ENCODE measurements around the gene SECTM1. TPM values are rescaled to one million over a fixed set of nuclear protein-coding genes. Genes with fewer than 3 reads are reported as not detected.

SECTM1 gene
- total and polyA plus RNA-seq, 4 experiments from 2014 or later, result 2.2 to 6.1 (median 4.8) TPM

- Mint-ChIP-seq H3K4me1 (peaks cover 18 to 33% (median 24%) of the 10 kb centered on the region in 4 donors), H3K27me3 (peaks cover 0 to 2% of the 10 kb centered on the region in 2 donors), H3K36me3 (peaks cover 0 to 4% of the 10 kb centered on the region in 2 donors), H3K4me3 (peak overlapping the region; percentile 96 to 100 (median 99)), H3K9me3 (no peaks in the 10 kb centered on the region), H3K27ac (peak overlapping the region; percentile 92 to 99 (median 98))
- CTCF ChIA-PET (ENCODE audit: partially characterized antibody), result no interaction called here
- peak; percentile 19 to 38 (median 35) for DNase-seq
- peaks cover 24% of the 10 kb centered on the region for H3K4me1 ChIP-seq (ENCODE audit: insufficient read depth, low read length)
- H3K36me3 ChIP-seq (ENCODE audit: insufficient read depth, low read length), result no peaks in the 10 kb centered on the region
- intact Hi-C loops (cut with micrococcal nuclease), result no loop called here
- H3K4me3 ChIP-seq (ENCODE audit: low read length in 2 of 2), result peak overlapping the region; percentile 58 to 73
- H3K9me3 ChIP-seq (ENCODE audit: control insufficient read depth in 1 of 2, low read length in 2 of 2), result no peaks in the 10 kb centered on the region
- H3K27ac ChIP-seq (ENCODE audit: low read depth, low read length), result peak overlapping the region; percentile 52
- POLR2A ChIA-PET (ENCODE audit: partially characterized antibody), result interaction anchor here (1.1 to 4.2 kb wide), 7 partner anchors 9 to 632 kb away, joined by 3 to 37 read pairs (median 6); partner anchors contain the start of genes CD7 and MRPL12
- no peaks in the 10 kb centered on the region for H3K27me3 ChIP-seq (ENCODE audit: insufficient read depth, low read length)
Measured at GRCh38 chr17:82334622-82335394, 1.2 kb upstream of the SECTM1 start.

GRCh38 chr17:82334204-82334621 is 647 bp upstream of the SECTM1 start:
- Mint-ChIP-seq H3K27ac (peak overlapping the region; percentile 35 to 99 (median 98)), H3K4me1 (peaks cover 18 to 33% (median 24%) of the 10 kb centered on the region in 4 donors), H3K27me3 (peaks cover 0 to 2% of the 10 kb centered on the region in 2 donors), H3K36me3 (peaks cover 0 to 4% of the 10 kb centered on the region in 2 donors), H3K9me3 (no peaks in the 10 kb centered on the region), H3K4me3 (peak overlapping the region; percentile 96 to 100 (median 99))
- H3K27me3 ChIP-seq (ENCODE audit: insufficient read depth, low read length), result no peaks in the 10 kb centered on the region
- H3K4me3 ChIP-seq (ENCODE audit: low read length in 2 of 2), result peak overlapping the region; percentile 58 to 73
- H3K36me3 ChIP-seq (ENCODE audit: insufficient read depth, low read length), result no peaks in the 10 kb centered on the region
- H3K4me1 ChIP-seq (ENCODE audit: insufficient read depth, low read length), result peaks cover 24% of the 10 kb centered on the region
- H3K27ac ChIP-seq (ENCODE audit: low read depth, low read length), result peak overlapping the region; percentile 52
- ChIA-PET CTCF (ENCODE audit: partially characterized antibody) (interaction anchor here (1.1 to 1.6 kb wide), 3 partner anchors 15 to 97 kb away, joined by 3 to 8 read pairs (median 4); no protein-coding TSS in a partner anchor), POLR2A (ENCODE audit: partially characterized antibody) (interaction anchor here (1.0 to 4.2 kb wide), 10 partner anchors 9 to 631 kb away, joined by 3 to 37 read pairs (median 4); partner anchors contain the start of genes CD7 and MRPL12)
- DNase-seq, result peak in 1 of 5 donors; percentile 36
- no peaks in the 10 kb centered on the region for H3K9me3 ChIP-seq (ENCODE audit: control insufficient read depth in 1 of 2, low read length in 2 of 2)
- intact Hi-C loops (cut with micrococcal nuclease), result no loop called here

GRCh38 chr17:82332669-82333278 is 792 bp downstream of the SECTM1 start:
- Mint-ChIP-seq H3K27ac (peak overlapping the region in 6 of 7 donors; percentile 63 to 94 (median 74)), H3K36me3 (peaks cover 0 to 4% of the 10 kb centered on the region in 2 donors), H3K4me3 (peak overlapping the region; percentile 86 to 91 (median 88)), H3K4me1 (peaks cover 13 to 26% (median 19%) of the 10 kb centered on the region in 4 donors), H3K27me3 (peaks cover 0 to 2% of the 10 kb centered on the region in 2 donors), H3K9me3 (no peaks in the 10 kb centered on the region)
- POLR2A ChIA-PET (ENCODE audit: partially characterized antibody), result interaction anchor here (0.9 to 4.2 kb wide), 8 partner anchors 11 to 126 kb away, joined by 3 to 37 read pairs (median 6); partner anchors contain the start of gene CD7
- H3K4me1 ChIP-seq (ENCODE audit: insufficient read depth, low read length), result peaks cover 24% of the 10 kb centered on the region
- H3K9me3 ChIP-seq (ENCODE audit: control insufficient read depth in 1 of 2, low read length in 2 of 2), result no peaks in the 10 kb centered on the region
- H3K4me3 ChIP-seq (ENCODE audit: low read length in 2 of 2), result peak overlapping the region in 1 of 2 donors; percentile 54
- H3K27me3 ChIP-seq (ENCODE audit: insufficient read depth, low read length), result no peaks in the 10 kb centered on the region
- no peak overlapping the region for H3K27ac ChIP-seq (ENCODE audit: low read depth, low read length)
- intact Hi-C loops (cut with micrococcal nuclease), result no loop called here
- no peaks in the 10 kb centered on the region for H3K36me3 ChIP-seq (ENCODE audit: insufficient read depth, low read length)
- DNase-seq, result peak in 3 of 5 donors; percentile 20 to 41 (median 26)
- CTCF ChIA-PET (ENCODE audit: partially characterized antibody), result interaction anchor here (1.1 to 1.6 kb wide), 4 partner anchors 11 to 96 kb away, joined by 3 to 8 read pairs (median 4); no protein-coding TSS in a partner anchor

- H3K27me3 ChIP-seq (ENCODE audit: insufficient read depth, low read length), result no peaks in the 10 kb centered on the region
- peaks cover 0 to 2% of the 10 kb centered on the region in 2 donors for H3K27me3 Mint-ChIP-seq
- DNase-seq, result no peak
- no peak overlapping the region for H3K4me3 ChIP-seq (ENCODE audit: low read length in 2 of 2)
- H3K4me3 Mint-ChIP-seq, result peak overlapping the region in 2 of 8 donors; percentile 34 to 49
- H3K27ac Mint-ChIP-seq, result peak overlapping the region in 1 of 7 donors; percentile 37
- no peak overlapping the region for H3K27ac ChIP-seq (ENCODE audit: low read depth, low read length)
- CTCF ChIA-PET (ENCODE audit: partially characterized antibody), result no interaction called here
- peaks cover 24% of the 10 kb centered on the region for H3K4me1 ChIP-seq (ENCODE audit: insufficient read depth, low read length)
- H3K9me3 ChIP-seq (ENCODE audit: control insufficient read depth in 1 of 2, low read length in 2 of 2), result no peaks in the 10 kb centered on the region
- peaks cover 0 to 4% of the 10 kb centered on the region in 2 donors for H3K36me3 Mint-ChIP-seq
- POLR2A ChIA-PET (ENCODE audit: partially characterized antibody), result interaction anchor here (0.5 to 2.7 kb wide), 2 partner anchors 24 to 29 kb away, joined by 3 to 16 read pairs; no protein-coding TSS in a partner anchor
- H3K9me3 Mint-ChIP-seq, result no peaks in the 10 kb centered on the region
- no peaks in the 10 kb centered on the region for H3K36me3 ChIP-seq (ENCODE audit: insufficient read depth, low read length)
- H3K4me1 Mint-ChIP-seq, result peaks cover 12 to 26% (median 19%) of the 10 kb centered on the region in 4 donors
- intact Hi-C loops (cut with micrococcal nuclease), result no loop called here
Measured at GRCh38 chr17:82331345-82331939, 2.1 kb downstream of the SECTM1 start.

GRCh38 chr17:82330322-82331239 is 3.0 kb downstream of the SECTM1 start:
- ChIA-PET CTCF (ENCODE audit: partially characterized antibody) (no interaction called here), POLR2A (ENCODE audit: partially characterized antibody) (interaction anchor here (0.8 kb wide), 1 partner anchor 79 kb away, joined by 3 read pairs; no protein-coding TSS in a partner anchor)
- no peak for DNase-seq
- Histone ChIP-seq H3K36me3 (ENCODE audit: insufficient read depth, low read length) (no peaks in the 10 kb centered on the region), H3K4me3 (ENCODE audit: low read length in 2 of 2) (no peak overlapping the region), H3K9me3 (ENCODE audit: control insufficient read depth in 1 of 2, low read length in 2 of 2) (no peaks in the 10 kb centered on the region), H3K27ac (ENCODE audit: low read depth, low read length) (no peak overlapping the region), H3K4me1 (ENCODE audit: insufficient read depth, low read length) (peaks cover 24% of the 10 kb centered on the region), H3K27me3 (ENCODE audit: insufficient read depth, low read length) (no peaks in the 10 kb centered on the region)
- intact Hi-C loops (cut with micrococcal nuclease), result no loop called here
- Mint-ChIP-seq H3K36me3 (peaks cover 0 to 4% of the 10 kb centered on the region in 2 donors), H3K4me1 (peaks cover 12 to 23% (median 17%) of the 10 kb centered on the region in 4 donors), H3K27ac (no peak overlapping the region), H3K4me3 (peak overlapping the region in 1 of 8 donors; percentile 30), H3K9me3 (no peaks in the 10 kb centered on the region), H3K27me3 (peaks cover 0 to 2% of the 10 kb centered on the region in 2 donors)

- Histone ChIP-seq H3K36me3 (ENCODE audit: insufficient read depth, low read length) (no peaks in the 10 kb centered on the region), H3K27me3 (ENCODE audit: insufficient read depth, low read length) (no peaks in the 10 kb centered on the region), H3K4me1 (ENCODE audit: insufficient read depth, low read length) (peaks cover 24% of the 10 kb centered on the region), H3K27ac (ENCODE audit: low read depth, low read length) (no peak overlapping the region), H3K9me3 (ENCODE audit: control insufficient read depth in 1 of 2, low read length in 2 of 2) (no peaks in the 10 kb centered on the region), H3K4me3 (ENCODE audit: low read length in 2 of 2) (no peak overlapping the region)
- CTCF ChIA-PET (ENCODE audit: partially characterized antibody), result no interaction called here
- Mint-ChIP-seq H3K4me1 (peaks cover 7 to 18% (median 14%) of the 10 kb centered on the region in 4 donors), H3K27me3 (no peaks in the 10 kb centered on the region), H3K27ac (no peak overlapping the region), H3K4me3 (no peak overlapping the region), H3K36me3 (no peaks in the 10 kb centered on the region), H3K9me3 (no peaks in the 10 kb centered on the region)
- POLR2A ChIA-PET (ENCODE audit: partially characterized antibody), result no interaction called here
- DNase-seq, result no peak
- intact Hi-C loops (cut with micrococcal nuclease), result no loop called here
Measured at GRCh38 chr17:82329683-82330321, 3.8 kb downstream of the SECTM1 start.
